DOHH2 (cell line): ENCODE measurements around the gene SLC35G1.

Source experiments
- EZH2phosphoT487 ChIP-seq: fragments of 200-600 bp; sonication (generic); IDR thresholded peaks from 2 replicates; pipeline ENCODE4 v1.6.1; 2017; ENCODE audit warnings: borderline replicate concordance, mild to moderate bottlenecking, antibody characterized with exemption, low read length, moderate library complexity, mixed read lengths
- TF ChIP-seq, protein P1 (sequence below): fragments of 200-600 bp; sonication (generic); IDR thresholded peaks from one replicate; pipeline ENCODE4 v1.5.1; 2014; ENCODE audit warnings: antibody characterized with exemption, mild to moderate bottlenecking, low read depth, low read length; ENCODE audit not compliant: poor library complexity, severe bottlenecking

DNA sequence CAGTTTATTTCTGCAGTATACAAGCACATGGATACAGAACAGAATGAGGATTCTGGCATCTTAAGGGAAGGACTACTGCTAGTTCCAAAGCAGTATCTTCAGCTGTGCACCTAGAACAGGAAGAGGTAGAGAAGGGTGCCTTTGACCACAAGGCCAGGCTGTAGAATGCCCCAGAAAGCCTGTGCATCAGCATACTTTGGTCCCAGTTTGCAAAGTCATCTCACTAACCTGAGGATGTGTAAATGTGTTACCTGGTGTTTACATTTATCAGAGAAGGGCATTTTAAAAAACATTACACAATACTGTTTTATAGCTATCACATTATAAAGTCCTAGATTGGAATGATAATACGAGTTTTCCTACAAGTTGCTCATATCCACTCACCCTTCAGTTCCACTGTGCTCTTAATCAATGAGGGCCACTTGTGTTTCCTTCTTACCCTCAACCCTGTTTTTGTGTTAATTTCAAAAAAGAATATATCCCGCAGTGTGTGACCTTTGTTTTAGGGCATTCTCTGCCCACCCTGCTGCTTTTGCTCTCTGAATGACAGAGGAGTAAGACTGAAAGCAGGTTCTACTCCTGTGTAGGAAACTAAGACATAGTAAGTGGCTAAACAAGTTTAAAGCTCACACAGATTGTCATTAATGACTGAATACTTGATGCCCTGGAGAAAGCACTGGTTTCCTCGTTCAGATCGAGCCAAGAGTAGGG lies 3.4 kb downstream of the SLC35G1 start:
- TF ChIP-seq, protein P1, sequence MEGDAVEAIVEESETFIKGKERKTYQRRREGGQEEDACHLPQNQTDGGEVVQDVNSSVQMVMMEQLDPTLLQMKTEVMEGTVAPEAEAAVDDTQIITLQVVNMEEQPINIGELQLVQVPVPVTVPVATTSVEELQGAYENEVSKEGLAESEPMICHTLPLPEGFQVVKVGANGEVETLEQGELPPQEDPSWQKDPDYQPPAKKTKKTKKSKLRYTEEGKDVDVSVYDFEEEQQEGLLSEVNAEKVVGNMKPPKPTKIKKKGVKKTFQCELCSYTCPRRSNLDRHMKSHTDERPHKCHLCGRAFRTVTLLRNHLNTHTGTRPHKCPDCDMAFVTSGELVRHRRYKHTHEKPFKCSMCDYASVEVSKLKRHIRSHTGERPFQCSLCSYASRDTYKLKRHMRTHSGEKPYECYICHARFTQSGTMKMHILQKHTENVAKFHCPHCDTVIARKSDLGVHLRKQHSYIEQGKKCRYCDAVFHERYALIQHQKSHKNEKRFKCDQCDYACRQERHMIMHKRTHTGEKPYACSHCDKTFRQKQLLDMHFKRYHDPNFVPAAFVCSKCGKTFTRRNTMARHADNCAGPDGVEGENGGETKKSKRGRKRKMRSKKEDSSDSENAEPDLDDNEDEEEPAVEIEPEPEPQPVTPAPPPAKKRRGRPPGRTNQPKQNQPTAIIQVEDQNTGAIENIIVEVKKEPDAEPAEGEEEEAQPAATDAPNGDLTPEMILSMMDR, result no peak
- TF ChIP-seq EZH2phosphoT487, result no peak
